Measurements from ENCODE around the gene WNT5A. TPM values are rescaled to one million over a fixed set of nuclear protein-coding genes. Genes with fewer than 3 reads are reported as not detected.

Gene WNT5A
- total RNA-seq, 1 donor from 2014 or later, result 3.3 TPM

DNA sequence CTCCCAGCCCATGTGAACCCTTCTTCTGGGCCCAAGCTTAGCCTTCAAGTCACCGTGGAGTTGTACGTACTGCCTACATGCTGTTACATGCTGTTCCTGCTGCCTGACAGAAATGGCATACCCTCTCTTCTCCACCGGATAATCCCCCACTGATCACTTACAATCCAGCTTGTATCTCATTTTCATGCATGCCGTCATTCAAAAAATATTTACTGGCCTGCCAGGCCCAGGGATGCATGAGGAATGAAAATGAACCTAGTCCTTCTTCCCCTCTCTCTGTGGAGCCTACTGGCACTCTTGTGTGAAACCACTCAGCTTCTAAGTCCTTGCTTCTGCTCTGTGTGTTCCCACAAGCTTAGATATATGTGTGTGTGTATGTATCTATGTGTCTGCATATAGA lies 60.6 kb downstream of the WNT5A start:
- Histone ChIP-seq H3K36me3 (no peaks in the 10 kb centered on the region), H4K20me1 (ENCODE audit: low read depth) (no peaks in the 10 kb centered on the region), H2AFZ (replicated peaks) (no peak overlapping the region), H3K9ac (no peak overlapping the region), H3F3A (ENCODE audit: low read depth) (no peaks in the 10 kb centered on the region), H3K27ac (no peak overlapping the region), H3K27me3 (no peaks in the 10 kb centered on the region), H3K4me1 (no peaks in the 10 kb centered on the region), H3K4me2 (no peak overlapping the region), H3K79me2 (ENCODE audit: low read depth) (no peaks in the 10 kb centered on the region), H3K9me3 (ENCODE audit: low read depth) (peaks cover 6% of the 10 kb centered on the region), H3K4me3 (no peak overlapping the region)
- no peaks in the 10 kb centered on the region for H3K9me3 Mint-ChIP-seq
- no peak overlapping the region for H3K27ac Mint-ChIP-seq
- no peak overlapping the region for H3K4me3 Mint-ChIP-seq
- DNase-seq (ENCODE audit: low spot score), result no peak
- peaks cover 4% of the 10 kb centered on the region for H3K4me1 Mint-ChIP-seq
- peaks cover 3% of the 10 kb centered on the region for H3K27me3 Mint-ChIP-seq (ENCODE audit: insufficient read depth, low read depth)
- TF ChIP-seq EZH2 (IDR thresholded peaks at IDR 0.05), result no peak
- TF ChIP-seq EZH2phosphoT487 (IDR thresholded peaks at IDR 0.05), result no peak
- no peaks in the 10 kb centered on the region for H3K36me3 Mint-ChIP-seq

DNA sequence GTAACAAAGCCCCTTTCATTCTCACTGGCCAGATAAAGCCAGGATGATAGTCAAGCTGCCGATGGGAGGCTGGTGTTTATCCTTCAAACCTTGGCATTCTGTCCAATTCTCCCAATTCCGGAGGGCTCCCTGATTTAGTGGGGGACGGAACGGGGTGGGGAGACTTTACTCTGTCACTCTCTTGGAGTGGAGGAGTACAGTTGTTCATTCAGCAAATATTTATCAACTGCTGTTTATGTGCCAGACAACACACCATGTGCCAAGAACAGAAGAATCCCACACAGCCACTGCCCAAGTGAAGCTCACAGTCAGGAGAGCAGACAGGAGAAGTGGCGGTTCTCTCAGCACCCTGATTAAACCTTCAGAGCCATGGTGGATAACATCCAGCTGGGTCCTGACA lies 63.3 kb downstream of the WNT5A start:
- no peak overlapping the region for H2AFZ ChIP-seq (replicated peaks)
- H3K4me3 Mint-ChIP-seq, result no peak overlapping the region

DNA sequence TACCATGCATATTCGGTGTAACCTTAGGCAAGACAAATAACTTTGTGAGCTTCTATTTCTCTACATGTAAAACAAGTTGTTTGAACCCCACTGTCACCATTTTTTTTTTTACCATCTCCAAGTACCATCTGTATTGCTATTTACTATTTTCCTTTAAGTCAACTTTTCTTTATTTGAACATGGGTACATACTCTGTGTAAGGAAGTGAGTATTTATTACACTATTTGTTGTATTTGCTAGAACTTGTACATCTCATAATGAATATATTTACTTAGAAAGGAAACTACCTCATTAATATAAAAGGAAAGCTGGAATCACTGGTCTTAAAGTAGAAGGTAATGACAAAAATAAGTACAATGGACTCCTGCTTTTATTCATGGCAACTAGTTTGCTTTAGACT lies 69.9 kb downstream of the WNT5A start:
- no peak overlapping the region for H3K27ac ChIP-seq
- no peak overlapping the region for H3K9ac ChIP-seq
- no peaks in the 10 kb centered on the region for H3K36me3 ChIP-seq
- H3K36me3 Mint-ChIP-seq, result no peaks in the 10 kb centered on the region
- H3K9me3 Mint-ChIP-seq, result peaks cover 20% of the 10 kb centered on the region
- H3K79me2 ChIP-seq (ENCODE audit: low read depth), result no peaks in the 10 kb centered on the region
- DNase-seq (ENCODE audit: low spot score), result no peak
- H3K4me3 Mint-ChIP-seq, result no peak overlapping the region
- no peak overlapping the region for H3K4me2 ChIP-seq
- TF ChIP-seq, protein P1, sequence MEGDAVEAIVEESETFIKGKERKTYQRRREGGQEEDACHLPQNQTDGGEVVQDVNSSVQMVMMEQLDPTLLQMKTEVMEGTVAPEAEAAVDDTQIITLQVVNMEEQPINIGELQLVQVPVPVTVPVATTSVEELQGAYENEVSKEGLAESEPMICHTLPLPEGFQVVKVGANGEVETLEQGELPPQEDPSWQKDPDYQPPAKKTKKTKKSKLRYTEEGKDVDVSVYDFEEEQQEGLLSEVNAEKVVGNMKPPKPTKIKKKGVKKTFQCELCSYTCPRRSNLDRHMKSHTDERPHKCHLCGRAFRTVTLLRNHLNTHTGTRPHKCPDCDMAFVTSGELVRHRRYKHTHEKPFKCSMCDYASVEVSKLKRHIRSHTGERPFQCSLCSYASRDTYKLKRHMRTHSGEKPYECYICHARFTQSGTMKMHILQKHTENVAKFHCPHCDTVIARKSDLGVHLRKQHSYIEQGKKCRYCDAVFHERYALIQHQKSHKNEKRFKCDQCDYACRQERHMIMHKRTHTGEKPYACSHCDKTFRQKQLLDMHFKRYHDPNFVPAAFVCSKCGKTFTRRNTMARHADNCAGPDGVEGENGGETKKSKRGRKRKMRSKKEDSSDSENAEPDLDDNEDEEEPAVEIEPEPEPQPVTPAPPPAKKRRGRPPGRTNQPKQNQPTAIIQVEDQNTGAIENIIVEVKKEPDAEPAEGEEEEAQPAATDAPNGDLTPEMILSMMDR (IDR thresholded peaks at IDR 0.05), result no peak
- no peak for TF ChIP-seq EZH2phosphoT487 (IDR thresholded peaks at IDR 0.05)
- TF ChIP-seq EZH2 (IDR thresholded peaks at IDR 0.05), result no peak
- peaks cover 9% of the 10 kb centered on the region for H3K9me3 ChIP-seq (ENCODE audit: low read depth)
- no peak overlapping the region for H3K4me3 ChIP-seq
- no peak overlapping the region for H3K27ac Mint-ChIP-seq
- peaks cover 4% of the 10 kb centered on the region for H3K4me1 Mint-ChIP-seq
- H3K4me1 ChIP-seq, result peaks cover 3% of the 10 kb centered on the region
- H4K20me1 ChIP-seq (ENCODE audit: low read depth), result no peaks in the 10 kb centered on the region
- no peaks in the 10 kb centered on the region for H3K27me3 ChIP-seq
- no peaks in the 10 kb centered on the region for H3K27me3 Mint-ChIP-seq (ENCODE audit: insufficient read depth, low read depth)
- H2AFZ ChIP-seq (replicated peaks), result no peak overlapping the region
- no peaks in the 10 kb centered on the region for H3F3A ChIP-seq (ENCODE audit: low read depth)

More for the DNA sequence above, 63.3 kb downstream of the WNT5A start:
- no peak for DNase-seq (ENCODE audit: low spot score)
- Histone ChIP-seq H3K9me3 (ENCODE audit: low read depth) (peaks cover 9% of the 10 kb centered on the region), H3F3A (ENCODE audit: low read depth) (no peaks in the 10 kb centered on the region), H3K27me3 (no peaks in the 10 kb centered on the region), H3K36me3 (no peaks in the 10 kb centered on the region), H3K9ac (no peak overlapping the region), H4K20me1 (ENCODE audit: low read depth) (no peaks in the 10 kb centered on the region), H3K4me2 (no peak overlapping the region), H3K4me3 (no peak overlapping the region), H3K79me2 (ENCODE audit: low read depth) (no peaks in the 10 kb centered on the region), H3K27ac (no peak overlapping the region), H3K4me1 (no peaks in the 10 kb centered on the region)
- Mint-ChIP-seq H3K27me3 (ENCODE audit: insufficient read depth, low read depth) (no peaks in the 10 kb centered on the region), H3K36me3 (no peaks in the 10 kb centered on the region), H3K27ac (no peak overlapping the region), H3K9me3 (peaks cover 15% of the 10 kb centered on the region), H3K4me1 (peaks cover 4% of the 10 kb centered on the region)
- TF ChIP-seq, protein P1 (IDR thresholded peaks at IDR 0.05), result no peak
- no peak for TF ChIP-seq EZH2phosphoT487 (IDR thresholded peaks at IDR 0.05)
- TF ChIP-seq EZH2 (IDR thresholded peaks at IDR 0.05), result no peak

DNA sequence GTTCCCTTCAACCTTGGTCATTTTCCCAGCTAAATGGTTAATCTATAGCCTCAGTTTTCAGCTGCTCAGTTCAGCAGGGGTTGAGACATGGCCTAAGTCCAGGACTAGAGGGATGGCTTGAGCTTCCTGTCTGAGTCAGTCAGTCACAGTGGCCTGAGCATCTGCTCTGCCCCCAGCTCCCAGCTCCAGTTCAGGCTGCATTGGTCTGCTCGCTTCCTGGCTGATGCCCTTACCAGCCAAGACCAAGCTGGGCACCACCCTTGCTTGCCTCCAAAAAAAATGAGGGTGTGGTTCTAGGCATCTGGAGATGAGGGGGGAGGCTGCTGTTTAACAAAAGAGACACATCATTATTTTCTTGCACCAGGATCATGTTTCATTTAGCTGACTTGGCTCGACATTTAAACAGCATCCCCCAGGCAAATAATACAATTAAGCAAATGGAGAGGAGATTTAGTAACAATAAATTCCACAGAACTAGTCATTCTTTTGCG lies 70.7 kb downstream of the WNT5A start:
- no peaks in the 10 kb centered on the region for H3K36me3 Mint-ChIP-seq
- TF ChIP-seq, protein P1 (IDR thresholded peaks at IDR 0.05), result no peak
- no peak for TF ChIP-seq EZH2phosphoT487 (IDR thresholded peaks at IDR 0.05)
- TF ChIP-seq EZH2 (IDR thresholded peaks at IDR 0.05), result no peak
- H3K9me3 ChIP-seq (ENCODE audit: low read depth), result peaks cover 1% of the 10 kb centered on the region
- DNase-seq (ENCODE audit: low spot score), result no peak
- no peaks in the 10 kb centered on the region for H4K20me1 ChIP-seq (ENCODE audit: low read depth)
- no peak overlapping the region for H3K27ac Mint-ChIP-seq
- H3F3A ChIP-seq (ENCODE audit: low read depth), result no peaks in the 10 kb centered on the region
- no peaks in the 10 kb centered on the region for H3K36me3 ChIP-seq
- H3K4me3 Mint-ChIP-seq, result no peak overlapping the region
- H3K4me1 ChIP-seq, result peaks cover 3% of the 10 kb centered on the region
- H3K4me2 ChIP-seq, result no peak overlapping the region
- no peak overlapping the region for H2AFZ ChIP-seq (replicated peaks)
- H3K27me3 ChIP-seq, result no peaks in the 10 kb centered on the region
- H3K9ac ChIP-seq, result no peak overlapping the region
- peaks cover 4% of the 10 kb centered on the region for H3K4me1 Mint-ChIP-seq
- H3K27ac ChIP-seq, result no peak overlapping the region
- H3K27me3 Mint-ChIP-seq (ENCODE audit: insufficient read depth, low read depth), result no peaks in the 10 kb centered on the region
- H3K79me2 ChIP-seq (ENCODE audit: low read depth), result no peaks in the 10 kb centered on the region
- peaks cover 20% of the 10 kb centered on the region for H3K9me3 Mint-ChIP-seq
- H3K4me3 ChIP-seq, result no peak overlapping the region

All from neural progenitor cell (in vitro differentiated cells).